Inflammatory macrophage treated with lipopolysaccharide for 1 hour (primary cell): Measurements from ENCODE around the gene PRDM16.
"Not testable (repeated sequence)": the region's sequence is repeated elsewhere in the genome, so short reads cannot be mapped to it uniquely, and the experiment has no call there.

ENCODE experiments used
- DNase-seq, 2 donors: peaks; one replicate each; pipeline ENCODE4 v3.0.0-alpha.2; 2020 to 2022

Gene PRDM16

DNA sequence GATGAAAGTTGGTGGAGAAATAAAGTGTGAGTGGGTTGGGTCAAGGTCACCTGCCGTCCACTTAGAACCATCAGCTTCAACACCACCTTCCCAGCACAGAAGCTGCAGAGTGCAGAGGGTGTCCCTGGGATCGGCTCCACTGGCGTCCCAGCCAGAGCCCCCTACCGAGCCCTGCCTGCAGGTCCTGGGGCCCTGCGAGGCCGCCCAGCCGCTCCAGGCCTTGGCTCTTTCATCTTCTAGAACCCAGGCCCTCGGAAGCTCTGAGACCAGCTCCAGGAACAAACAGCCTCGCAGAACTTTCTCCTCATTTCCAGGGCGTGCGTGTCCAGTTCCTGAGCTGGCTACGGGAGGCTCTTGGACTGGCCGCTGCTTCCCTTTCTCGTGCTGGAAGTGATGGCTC, 166.0 kb downstream of the PRDM16 start:
- DNase-seq = no peak

DNA sequence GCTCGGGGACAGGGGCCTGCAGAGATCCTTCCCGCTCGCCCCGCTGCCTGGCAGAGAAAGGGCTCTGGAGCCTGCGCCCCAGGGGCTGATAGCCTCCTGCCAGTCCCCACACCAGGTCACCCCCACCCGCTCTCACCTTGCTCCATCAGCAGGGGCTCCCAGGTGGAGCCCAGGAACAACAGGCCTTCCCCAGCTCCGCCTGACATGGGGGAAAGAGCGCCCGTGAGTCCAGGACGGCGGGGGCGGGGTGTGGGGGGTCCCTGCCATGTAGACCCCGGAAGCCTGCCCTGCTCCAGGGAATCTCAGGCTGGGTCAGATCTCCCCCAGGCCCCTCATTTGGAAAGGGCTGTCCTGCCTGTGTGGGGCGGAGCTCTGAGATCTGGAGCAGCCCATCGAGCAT, 166.5 kb downstream of the PRDM16 start:
- no peak for DNase-seq

DNA sequence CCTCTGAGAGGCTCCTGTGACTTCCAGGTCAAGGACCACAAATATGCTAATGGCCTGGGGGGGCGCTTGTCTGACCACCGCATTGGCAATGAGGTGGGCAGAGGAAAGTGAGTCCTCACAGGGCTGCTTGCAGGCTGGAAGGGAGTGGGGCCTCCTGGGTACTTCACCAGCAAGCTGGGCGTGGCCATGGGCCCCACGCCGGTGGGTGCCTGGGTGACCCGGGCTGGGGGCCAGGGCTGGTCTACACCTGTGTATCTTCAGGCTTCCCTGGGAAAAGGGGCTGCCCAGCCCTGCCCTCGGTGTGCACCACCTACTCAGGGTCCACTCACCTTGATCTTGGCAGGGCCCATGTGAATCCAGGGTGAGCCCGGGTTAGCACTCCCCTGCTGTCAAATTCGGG, 167.4 kb downstream of the PRDM16 start:
- DNase-seq = no peak

DNA sequence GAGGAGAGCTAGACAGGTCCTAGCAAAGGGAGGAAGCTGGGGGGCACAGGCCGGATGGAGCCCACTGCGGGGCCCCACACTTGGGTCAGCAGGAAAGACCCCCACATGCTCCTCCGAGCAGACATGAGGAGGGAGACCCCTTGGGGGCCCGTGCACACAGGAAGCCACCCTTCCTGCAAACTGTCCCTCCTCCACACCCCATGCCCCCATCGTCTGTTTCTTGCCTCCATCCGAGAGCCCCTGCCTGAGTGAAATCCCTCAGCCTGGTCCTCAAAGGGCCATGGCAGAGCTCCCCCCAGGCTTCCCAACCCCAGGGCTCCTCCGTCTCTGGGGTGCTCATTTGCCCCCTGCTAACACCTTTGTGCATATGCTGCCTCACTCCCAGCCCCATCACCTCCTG, 168.0 kb downstream of the PRDM16 start:
- DNase-seq = no peak

DNA sequence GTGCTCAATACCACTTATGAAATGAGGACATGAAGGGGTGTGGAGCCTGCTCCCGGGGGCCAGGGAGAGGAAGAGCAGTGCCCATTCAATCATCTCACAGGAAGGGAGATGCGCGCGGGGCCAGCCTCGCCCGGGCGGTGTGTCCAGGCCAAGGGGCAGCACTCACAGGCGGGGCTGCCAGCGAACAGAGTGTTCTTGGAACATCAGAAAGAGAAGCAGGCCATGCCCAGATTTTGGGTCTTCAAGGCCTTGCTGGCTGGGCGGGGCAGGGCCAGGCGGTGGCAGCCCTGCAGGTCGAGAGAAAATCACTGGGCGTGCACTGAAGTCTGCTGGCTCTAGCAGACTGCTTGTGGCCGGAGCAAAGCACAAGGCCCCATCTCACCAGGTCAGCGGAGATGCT, 168.6 kb downstream of the PRDM16 start:
- no peak for DNase-seq

DNA sequence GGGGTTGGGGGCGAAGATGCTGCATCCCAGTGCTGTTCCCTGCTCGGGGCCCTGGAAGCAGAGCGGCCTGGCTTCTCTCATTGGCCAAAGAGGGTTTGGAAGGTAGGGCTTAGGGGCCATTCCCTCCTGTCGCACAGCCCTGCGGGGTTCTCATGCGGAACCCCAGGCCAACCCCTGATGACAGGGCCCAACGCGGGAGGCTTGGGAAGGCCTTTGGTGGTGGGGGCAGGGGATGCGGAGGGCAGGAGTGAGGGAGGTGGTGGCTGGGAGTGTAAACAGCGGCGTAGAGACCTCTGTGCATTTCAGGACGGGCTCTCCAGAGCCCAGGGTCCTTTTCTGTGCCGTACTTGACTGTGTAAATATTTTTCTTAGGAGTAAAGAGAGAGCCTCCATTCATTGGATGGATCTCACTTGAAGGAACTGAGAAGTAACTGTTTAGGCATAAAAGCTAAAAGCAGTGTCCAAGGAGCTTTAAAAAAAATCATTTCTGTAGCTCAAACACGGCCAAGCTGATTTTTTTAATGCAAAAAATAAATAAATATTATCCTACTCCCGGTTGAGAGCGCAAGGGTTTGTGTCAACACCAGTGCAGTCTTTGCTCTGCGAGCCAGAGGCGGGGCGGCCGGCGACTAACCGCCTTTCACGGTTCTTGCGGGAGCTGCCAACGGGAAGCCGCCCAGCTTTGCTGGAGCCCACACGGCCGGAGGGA, 169.1 kb downstream of the PRDM16 start:
- DNase-seq = no peak

DNA sequence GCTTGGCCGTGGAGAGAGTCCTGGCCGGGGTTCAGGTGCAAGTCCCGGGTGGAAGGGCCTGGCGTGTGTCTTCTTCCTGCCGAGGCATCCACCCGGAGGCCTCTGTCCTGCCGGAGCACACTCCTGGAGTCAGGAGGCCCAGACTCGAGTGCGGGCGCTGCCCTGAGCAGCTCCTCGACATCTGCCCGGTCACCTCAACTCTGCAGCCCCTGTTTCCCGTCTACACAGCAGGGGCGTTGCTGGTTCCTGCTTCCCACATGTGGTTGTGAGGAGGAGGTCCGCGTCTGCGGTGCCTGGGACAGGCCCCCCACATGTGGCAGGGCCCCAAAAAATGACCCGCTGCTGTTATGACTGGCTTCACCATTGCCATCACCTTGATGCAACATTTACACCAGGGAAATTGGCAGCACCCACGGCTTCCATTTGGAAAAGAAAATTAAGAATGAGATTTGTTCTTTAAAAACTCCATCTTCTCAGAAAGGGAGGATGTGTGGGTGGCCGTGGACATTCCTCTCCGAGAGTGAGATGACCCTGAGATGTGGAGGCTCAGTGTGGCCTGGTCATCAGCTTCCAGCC, 169.8 kb downstream of the PRDM16 start:
- DNase-seq = no peak

DNA sequence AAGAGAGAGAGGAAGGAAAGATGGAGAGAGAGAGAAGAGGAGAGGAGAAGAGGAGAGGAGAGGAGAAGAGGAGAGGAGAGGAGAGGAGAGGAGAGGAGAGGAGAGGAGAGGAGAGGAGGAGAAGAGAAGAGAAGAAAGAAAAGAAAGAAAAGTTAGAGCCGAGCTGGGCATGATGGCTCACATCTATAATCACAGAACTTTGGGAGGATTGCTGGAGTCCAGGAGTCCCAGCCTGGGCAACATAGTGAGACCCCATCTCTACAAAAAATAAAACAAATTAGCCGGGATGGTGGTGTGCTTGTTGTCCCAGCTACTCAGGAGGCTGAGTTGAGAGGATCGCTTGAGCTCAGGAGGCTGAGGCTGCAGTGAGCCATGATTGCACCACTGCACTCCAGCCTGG, 171.0 kb downstream of the PRDM16 start:
- DNase-seq = not testable (repeated sequence)

DNA sequence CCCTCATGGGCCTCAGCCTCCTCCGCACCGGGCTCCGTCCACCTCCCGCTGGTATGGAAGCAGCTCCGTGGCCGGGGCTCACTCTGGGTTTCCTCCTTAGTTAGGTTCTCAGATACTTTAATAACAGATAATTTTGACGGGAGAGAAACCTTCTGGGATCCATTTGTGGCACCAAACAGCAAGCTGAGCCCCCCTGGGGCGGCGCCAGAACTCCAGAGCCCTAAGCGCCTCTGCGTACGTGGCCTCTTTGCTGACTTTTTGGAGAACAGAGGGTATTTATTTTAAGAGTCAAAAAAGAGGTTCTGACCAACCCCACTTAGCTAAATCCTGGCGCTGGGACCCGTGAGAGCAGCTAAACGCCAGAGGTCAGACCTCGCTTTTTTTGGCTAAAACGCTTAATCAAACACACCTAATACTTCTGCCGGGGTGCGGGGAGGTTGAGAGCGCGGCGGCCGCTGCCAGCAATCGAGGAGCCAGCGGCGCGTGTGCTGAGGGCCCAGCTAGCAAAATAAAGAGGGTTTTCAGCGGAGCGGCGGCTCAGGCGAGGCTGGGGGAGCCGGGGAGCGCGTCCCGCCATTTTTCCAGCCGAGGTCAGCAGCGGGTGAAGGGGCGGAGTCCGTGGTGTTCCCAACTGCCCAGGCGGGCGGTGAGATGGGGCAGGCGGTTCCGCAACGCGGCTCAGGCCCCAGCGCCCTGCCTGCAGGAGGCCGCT, 171.7 kb downstream of the PRDM16 start:
- no peak for DNase-seq

DNA sequence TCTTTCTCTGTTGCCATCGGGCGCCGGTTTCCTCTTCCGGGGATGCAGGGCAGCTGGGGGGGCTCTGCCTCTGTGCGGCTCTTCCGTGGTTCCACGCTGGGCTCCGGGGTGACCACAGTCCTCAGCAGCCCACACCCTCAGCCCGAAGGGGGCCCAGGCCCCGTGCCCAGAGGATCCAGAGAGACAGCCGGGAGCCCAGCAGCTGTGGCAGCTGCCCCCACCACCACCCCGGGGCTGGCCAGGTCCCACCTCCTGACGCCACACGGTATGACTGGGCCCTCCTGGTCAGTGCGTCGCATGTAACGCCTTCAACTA, 172.2 kb downstream of the PRDM16 start:
- DNase-seq = no peak

DNA sequence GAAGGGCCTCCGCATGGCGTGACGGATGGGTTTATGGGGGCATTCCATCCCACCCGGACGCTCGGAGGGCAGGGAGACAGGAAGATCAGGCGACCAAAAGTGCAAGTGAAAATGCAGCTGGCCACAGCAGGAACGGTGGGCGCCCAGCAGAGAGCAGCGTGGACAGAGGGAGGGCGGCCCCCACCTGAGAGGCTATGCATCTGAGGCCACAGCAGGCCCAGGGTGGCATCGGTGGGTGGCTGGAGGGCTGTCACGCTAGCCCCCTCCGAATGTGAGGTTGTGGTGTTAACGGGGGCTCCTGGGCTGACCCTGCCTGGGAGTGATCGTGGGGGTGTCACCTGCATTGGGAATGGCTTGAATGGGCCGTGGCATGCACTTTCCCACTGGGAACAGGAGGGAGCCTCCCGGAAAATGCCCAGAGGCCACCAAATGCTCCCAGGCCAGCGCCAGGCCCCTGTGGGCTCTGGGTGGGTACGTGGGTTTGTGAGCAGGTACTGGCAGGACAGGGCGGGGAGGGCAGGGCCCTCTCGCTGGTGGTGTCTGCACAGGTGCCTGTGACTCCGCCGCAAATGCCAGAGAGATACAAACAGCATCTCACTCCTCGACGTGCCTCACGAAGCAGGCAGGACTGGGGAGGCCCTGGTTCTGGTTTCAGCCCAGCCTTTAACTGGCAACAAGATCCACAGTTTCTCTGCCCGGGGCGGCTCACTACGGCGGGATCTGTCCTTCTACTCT, 172.8 kb downstream of the PRDM16 start:
- DNase-seq = no peak

DNA sequence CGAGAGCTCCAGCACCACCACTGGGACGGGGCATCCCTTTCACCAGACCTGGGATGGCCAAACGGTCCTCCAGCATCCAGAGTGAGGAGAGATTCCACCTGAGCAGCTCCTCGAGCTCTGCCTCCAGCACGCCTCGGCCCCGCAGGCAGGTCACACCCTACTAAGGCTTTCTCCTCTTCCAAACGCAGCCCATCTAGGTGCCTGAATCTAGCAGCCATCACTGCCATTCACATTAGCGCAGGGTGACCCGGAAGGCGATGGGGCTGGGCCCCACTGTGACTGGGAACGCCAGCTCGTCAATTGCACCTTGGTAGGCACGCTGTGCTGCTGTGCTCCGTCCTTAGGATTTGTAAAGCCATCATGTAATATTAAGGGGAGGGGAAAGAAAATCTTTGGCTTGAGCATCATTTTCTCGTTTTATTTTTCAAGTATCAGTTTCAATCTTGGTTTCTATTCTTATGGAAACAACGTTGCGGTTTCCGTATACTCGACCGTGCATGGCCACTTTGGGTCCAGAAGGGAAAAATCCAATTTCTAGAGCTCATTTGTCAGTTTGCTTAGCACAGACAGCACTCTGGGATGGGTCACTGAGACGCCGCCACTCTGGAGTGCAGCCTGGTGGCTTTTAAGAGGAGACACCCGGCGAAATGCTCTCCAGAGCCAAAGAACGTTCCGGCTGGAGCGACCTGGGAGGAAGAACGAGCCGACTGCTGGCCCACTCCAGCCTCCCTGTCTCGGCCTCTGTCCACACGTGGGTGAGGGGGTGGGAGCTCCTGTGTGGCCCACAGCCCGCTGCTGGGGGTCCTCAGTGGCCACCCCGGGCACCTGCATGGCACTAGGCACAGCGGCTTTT, 173.6 kb downstream of the PRDM16 start:
- no peak for DNase-seq

DNA sequence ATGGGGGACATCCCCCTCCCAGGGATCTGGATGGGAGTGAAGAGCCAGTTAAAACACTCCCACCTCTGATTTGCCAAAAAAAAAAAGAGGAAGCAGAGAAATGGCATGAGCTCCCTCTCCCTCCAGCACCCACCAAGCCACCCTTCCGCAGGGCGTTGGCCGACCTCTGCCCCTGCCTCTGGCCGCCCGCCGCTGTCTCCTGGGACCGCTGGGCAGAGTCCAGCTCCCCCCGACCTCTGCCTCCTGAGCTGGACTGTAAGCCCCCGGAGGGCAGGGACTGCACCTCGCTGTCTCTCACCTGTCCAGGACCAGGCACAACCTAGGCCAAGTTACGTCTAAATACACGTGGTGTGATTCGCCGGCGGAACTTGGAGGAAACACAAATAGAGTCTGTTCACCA, 174.3 kb downstream of the PRDM16 start:
- DNase-seq = no peak

DNA sequence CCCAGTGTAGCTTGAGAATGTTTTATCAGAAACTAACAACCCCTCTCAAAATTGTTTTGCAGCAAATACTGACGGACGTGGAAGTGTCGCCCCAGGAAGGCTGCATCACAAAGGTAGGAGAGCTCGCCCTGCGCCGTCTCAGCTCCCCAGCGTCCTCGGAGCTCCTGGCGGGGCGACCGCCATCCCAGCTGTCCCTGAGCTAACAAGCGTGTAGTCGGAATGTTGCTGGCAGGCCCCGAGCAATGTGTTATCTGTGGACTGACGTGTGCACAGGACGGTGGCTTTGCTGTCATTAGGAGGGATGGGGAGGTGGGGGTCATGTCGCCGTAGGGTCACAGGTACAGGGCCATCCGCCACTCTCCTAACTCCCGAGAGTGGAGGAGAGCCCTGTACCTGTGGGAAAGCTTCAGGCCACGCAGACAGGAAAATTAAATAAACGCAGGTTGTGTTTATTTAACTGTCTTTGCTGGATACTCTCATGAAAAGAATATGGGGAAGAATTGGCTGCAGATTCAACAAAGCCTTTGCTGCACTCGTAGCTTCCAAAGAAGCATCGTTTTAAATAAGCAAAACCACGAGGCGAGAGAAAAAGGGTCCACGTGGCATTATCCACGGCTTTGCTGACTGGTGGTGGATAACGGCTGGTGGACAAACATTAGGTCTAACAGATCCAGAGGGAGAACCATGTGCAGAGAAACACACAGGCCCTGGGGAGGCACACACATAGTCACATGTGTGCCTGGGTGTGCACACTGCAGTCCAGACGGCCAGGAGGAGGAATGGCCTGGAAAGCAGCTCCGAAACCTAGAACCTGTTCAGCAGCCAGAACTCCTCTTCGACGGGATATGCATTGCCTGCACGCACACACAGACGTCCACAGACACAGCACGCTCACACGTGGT, 175.3 kb downstream of the PRDM16 start:
- no peak for DNase-seq

DNA sequence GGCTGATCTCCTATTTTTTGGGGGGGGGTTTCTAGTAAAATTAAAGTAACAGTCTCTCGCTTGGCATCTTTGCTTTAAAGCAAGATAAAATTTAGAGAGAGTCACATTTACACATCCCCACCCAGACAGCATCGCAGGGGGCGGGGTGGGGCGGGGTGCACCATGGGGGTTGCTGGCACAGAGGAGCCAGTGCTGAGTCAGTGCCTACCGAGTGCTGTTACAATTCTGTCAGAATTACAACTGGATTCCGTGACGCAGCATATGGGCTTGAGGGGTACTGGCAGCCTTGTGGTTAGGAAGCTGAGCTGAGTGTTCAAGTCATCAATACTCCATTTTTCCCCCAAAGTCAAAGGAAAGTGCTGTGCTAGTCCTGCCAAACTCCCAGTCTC, 175.9 kb downstream of the PRDM16 start:
- no peak for DNase-seq

DNA sequence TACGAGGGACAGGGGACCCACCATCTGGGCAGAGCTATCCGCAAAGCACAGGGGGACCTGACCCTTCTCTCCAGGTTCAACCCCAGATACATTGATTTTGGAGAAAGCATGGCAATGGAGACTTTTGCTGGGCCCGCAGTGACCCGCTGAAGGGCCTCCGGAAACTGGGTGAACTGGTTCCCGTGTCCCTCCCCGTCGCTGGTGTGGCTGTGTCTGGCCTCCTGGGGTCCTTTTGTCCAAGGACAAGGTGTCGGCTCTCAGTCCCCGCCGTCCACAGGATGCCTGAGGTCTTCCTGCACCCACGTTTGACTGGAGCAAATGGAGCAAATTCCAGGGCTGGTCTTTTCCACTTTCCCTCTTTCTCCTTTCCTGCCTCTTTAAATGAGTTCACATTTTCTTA, 176.3 kb downstream of the PRDM16 start:
- DNase-seq = no peak

DNA sequence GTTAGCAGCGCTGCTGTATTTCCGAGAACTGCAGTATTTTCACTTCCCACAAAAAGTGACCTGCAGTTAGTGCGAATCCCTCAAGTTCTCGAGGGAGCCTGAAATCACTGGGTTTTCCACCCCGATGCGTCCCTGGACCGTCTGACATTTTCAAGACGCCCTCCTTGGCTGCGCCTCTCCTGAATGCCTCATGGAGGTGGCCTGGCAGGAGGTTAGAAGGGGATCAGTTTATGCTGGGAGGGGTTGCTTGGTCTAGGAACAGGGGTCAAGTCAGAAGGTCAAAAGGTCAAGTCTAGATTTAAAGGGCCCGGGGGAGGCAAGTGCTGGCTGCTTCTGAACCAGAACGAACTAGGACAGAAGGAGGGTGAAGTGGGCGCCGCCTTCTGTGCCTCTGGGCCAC, 176.8 kb downstream of the PRDM16 start:
- no peak for DNase-seq

DNA sequence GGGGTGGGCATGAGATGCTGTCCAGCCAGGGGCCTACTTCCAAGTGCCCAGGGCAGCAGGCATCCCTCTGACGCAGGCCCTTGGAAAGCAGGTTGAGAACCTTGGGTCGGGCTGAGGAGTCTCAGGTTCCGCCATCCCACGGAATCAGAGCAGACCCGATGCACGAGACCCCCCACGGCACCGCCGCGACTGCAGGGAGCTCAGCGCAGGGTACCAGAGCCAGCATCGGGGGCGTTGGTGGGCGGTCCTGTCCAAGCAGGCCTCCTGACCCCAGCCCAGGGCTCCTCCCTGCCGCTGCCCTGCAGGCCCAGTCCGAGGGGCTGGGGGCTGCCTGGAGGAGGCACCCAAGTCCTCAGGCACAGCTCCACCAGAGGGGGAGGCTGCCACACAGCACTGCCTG, 177.2 kb downstream of the PRDM16 start:
- DNase-seq = no peak

DNA sequence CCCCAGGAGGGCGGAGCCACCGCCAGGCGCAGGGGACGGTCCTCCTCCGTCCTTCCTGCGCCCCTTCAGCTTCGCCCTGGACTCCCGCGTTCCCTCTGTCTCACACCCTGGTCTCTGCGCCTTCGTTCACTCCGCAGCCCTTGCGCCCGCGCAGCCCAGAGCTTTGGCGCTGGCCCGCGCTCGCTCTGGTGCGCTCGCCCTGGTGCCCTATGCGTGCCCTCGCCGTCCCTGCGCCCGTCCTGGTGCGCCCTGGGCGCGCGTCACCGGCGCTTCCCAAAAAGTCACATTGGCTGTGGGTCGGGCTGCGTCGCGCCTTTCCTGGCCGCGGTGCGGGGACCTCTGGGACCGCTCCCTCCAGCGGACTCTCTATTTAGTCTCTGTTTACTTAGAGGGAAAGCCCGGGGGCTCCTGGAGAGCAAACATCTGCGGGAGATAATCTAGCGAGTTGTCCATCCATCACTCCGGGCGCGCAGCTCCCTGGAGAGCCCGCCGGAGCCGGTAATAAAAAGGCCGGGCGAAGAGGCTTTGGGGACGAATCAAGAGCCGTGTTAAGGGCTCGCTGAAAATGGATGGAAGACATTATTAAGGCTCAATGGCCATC, 178.6 kb downstream of the PRDM16 start:
- DNase-seq = no peak

DNA sequence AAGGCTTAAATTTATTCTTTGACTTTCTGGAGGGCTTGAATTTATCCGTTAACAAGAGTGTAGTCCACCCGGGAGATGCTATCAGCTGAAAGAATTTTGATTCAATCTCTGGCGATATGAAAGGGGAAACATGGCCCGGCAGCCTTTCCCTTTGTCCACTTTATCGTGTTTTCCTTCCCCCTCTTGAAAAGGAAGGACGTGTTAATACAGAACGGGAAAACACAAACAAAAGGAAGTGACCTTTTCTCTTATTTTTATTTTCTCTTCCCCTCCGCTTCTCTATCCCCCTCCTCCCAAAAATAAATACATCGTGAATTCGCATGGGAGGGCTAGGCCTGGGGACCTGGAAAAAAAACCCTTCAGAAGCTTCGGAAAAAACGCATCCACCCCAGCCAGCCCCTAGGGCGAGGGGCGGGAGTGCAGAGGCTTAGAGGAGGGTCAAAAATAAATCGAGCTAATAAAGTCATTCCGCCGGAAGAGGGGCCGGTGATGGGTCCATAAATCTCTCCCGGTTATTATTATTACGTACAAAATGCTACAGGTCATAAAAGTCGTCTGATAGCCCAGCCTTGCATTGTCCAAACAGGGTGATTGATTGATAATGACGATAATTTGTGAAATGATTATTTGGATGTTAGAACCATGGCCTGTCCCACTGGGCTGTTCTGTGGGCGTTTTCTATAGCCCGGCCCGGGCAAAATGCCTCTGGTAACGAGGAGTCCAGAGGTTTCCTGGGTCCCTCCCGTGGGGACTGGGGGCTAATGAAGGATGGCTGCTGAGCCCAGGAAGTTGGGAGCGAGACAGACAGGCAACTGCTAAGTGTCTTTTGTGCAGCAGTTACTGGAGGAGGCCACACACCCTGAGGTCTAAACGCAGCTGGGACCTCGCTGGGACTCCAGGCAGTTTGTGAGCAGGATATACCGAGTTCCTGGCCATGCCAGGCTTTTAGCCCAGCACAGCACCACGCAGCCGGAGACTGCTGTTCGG, 179.4 kb downstream of the PRDM16 start:
- DNase-seq = no peak
